Stimulated activated CD4-positive, alpha-beta T cell treated with anti-CD3 and anti-CD28 coated beads, Interleukin-15, amount 100 ng/mL, for 1 hour (primary cell): Measurements from ENCODE around the gene FSD2.
"Not testable (repeated sequence)": the region's sequence is repeated elsewhere in the genome, so short reads cannot be mapped to it uniquely, and the experiment has no call there.

Experiments used
- DNase-seq, 2 donors: peaks; one replicate each; pipeline ENCODE4 v3.0.0-alpha.2; 2020; ENCODE audit warnings: low read depth in 1 of 2, low spot score in 1 of 2

FSD2 gene

GRCh38 chr15:82831894-82832600 is 26.2 kb upstream of the FSD2 start:
- no peak for DNase-seq

DNA sequence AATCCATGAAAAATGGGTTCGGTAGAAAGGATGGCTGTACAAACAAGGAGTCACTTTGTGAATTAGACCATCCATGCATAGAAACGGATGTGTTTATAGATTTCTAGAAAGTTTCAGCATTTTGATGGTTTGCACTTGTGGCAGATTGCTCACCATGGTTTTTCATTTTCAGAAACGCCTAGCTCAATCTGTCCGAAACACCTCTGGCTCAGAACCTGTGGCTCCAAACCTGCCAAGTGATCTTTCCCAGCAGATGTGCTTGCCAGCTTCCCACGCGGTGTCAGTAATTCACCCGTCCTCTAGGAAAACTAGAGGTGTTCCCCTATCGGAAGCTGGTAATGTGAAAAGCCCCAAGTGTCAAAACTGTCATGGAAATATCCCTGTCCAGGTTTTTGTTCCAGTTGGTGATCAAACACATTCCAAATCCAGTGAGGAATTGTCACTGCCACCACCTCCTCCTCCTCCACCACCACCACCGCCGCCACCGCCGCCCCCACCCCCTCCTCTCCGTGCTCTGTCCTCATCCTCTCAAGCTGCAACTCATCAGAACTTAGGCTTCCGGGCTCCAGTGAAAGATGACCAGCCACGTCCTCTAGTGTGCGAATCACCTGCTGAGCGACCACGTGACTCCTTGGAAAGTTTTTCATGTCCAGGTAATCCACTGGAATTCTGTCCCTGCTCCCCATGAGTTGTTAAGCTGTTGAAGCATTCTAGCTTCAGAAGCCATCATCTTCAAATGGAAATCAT is 24.7 kb upstream of the FSD2 start:
- no peak for DNase-seq

DNA sequence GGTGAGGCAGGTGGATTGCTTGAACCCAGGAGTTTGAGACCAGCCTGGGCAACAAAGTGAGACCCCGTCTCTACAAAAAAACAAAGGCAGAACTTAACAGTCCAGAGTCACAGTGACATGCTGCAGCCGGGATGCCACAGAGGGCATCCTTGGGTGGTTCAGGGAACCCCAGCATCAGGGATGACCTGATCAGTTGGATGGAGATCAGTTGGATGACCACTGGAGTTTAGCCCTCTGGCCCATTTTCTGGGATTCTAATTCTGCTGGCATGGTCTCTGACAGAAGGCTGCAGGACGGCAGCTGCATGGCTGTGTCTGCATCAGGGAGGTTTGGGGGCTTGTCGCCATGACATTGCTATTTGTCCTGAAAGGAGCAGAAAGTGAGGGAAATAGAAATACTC is 23.4 kb upstream of the FSD2 start:
- DNase-seq = no peak

DNA sequence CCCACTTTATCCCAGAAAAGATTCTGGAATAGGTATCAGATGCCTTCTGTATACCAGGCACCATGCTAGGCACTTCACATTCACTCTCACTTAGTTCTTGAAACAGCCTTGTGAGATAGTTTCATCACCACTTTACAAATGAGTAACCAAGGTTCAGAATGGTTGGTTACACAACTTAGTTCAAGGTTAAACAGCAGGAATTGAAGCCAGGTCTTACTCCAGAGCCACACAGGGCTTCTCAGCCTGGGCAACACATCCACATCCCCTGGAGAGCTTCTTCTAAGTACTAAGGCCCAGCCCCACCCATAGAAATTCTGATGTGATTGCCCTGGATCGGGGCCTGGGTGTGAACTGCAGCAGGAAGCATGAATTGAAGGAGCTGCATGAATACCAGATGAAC is 22.2 kb upstream of the FSD2 start:
- no peak for DNase-seq

DNA sequence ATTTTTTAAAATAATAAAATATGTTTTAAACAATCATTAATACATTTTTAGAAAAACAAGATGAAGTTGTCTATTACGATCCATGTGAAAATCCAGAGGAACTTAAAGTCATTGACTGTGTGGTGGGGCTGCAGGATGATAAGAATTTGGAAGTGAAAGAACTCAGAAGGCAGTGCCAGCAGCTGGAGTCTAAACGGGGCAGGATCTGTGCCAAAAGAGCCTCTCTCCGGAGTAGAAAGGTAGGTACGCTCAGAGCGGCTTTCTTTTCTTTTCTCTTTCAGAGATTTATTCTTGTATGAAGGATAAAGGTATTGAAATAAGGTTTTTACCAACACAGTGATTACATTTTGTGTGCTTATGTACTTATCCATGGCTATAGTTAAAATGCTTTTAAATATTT is 17.2 kb upstream of the FSD2 start:
- no peak for DNase-seq

DNA sequence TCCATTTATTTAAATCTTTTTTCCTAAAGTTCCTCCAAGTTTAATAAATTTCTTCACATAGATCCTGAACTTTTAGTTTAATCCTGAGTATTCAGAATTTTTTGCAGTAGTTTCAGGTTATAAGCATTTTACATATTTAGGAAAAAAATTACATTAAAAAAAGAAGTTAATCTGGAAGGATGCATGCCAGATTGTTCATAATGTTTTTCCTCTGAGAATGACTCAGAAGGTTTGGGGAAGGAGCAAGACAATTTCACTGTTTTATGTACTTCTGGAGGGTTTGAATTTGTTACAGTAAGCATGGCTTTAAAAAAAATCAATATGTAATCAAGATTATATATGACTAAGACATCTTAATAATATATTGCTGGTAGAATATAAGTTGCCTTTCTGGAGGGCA is 16.0 kb upstream of the FSD2 start:
- DNase-seq = not testable (repeated sequence)

- DNase-seq = not testable (repeated sequence)
Measured at GRCh38 chr15:82821396-82821795, 15.5 kb upstream of the FSD2 start.

GRCh38 chr15:82820128-82820527 is 14.3 kb upstream of the FSD2 start:
- no peak for DNase-seq

- no peak for DNase-seq
Measured at GRCh38 chr15:82812994-82813393, 7.1 kb upstream of the FSD2 start.

- DNase-seq = no peak
Measured at GRCh38 chr15:82810890-82811426, 5.1 kb upstream of the FSD2 start.

- peak in 1 of 2 donors; percentile 5 for DNase-seq
Measured at GRCh38 chr15:82810061-82810889, 4.4 kb upstream of the FSD2 start.

- DNase-seq = peak; percentile 86 to 87
Measured at GRCh38 chr15:82809308-82810060, 3.6 kb upstream of the FSD2 start, which contains the start of gene WHAMM. Gene WHAMM, plus strand, starts transcription at chr15:82809628. Its CDS starts 99 bp downstream, at chr15:82809727.

DNA sequence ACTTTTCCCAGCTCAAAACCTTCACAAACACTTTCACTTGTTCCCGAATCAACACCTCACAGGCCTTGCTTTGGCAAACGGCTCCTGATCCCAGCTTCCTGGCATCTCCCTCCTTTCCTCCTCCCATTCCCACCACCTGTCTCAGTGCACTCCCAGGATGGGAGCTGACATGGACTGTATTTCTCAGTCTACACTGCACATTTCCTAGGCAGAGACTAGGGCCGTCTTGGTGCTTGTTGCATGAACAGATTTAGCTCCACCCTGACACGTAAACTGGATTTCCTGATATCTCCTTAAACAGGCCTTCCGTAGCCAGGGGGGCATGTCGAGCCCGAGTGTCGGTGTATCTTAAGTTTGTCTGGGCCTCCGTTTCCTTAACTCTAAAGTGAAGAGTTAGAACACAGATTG is 2.8 kb upstream of the FSD2 start:
- no peak for DNase-seq

DNA sequence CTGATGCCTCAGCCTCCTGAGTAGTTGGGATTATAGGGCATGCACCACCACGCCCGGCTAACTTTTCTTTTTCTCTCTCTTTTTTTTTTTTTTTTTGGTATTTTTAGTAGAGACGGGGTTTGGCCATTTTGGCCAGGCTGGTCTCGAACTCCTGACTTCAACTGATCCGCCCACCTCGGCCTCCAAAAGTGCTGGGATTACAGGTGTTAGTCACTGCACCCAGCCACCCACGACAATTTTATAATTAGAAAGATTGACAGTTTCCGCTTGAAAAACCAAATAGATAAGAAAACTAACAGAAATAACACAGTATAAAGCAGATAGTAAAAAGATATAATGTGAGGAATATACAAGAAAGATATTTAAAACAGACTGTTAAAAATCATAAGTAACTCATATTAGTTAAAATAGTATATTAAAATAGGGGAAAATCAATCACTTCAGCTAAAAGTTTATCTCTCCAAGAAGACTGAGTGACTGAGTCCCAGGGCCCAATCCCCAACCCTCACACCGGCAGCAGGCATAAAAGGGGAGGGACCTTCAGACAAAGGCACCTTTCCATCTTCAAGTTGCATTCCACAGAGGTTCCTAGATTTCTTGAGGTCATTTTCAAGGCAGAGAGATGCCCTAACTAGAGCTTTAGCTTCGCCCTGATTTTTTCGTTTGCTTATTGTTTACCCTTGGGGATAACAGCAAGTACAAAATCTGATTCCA is 2.2 kb upstream of the FSD2 start:
- no peak for DNase-seq

DNA sequence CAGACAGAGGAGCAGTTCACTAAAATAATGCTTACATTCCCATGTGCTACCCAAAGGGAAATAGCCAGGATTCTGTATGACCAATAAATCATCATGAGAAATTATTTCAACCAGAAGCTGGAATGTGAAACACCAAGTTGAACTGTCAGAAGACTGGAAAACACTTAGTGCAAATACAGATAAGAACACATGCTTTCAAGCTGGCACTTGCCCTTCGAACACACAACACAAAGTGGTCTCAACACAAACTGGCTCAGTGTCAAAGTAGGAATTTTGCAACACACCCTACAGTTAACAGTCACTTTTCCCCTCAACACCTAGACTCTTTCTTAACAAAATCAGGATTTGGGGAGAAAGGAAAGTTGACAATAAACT is 1.3 kb downstream of the FSD2 start:
- no peak for DNase-seq

DNA sequence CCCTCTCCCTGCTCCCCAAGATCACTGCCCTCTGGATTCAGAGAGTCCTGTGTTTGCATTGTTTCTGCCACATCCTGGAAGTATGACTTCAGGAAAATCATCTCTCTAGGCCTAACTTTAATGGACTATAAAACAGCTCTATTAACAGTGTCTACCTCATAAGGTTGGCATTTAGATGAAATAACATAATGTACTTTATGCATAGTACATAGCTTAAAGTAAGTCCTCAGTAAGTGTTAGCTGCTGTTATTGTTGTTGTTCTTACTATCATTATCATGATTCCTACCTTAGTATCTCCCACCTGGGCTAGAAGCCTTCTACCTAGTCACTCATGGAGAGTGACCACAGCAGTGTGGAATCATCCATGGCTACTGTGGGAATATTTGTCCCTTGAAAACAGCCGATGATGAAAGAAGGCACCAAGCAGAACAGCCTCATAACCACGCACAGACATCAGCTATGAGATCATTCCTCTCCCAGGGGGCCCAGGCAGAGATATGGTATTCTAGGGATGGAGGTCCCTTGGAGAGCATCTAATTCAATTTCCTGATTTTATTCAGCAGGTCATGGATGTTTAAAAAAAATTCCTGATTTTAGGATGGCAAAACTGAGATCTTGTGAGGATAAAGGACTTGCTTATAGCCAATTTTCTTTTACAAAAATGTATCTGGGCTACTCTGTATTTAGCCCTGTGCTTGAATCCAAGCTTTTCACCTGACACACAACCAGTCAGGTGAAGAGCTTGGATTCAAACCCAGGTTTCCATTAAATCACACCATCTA is 1.9 kb downstream of the FSD2 start:
- DNase-seq = no peak

DNA sequence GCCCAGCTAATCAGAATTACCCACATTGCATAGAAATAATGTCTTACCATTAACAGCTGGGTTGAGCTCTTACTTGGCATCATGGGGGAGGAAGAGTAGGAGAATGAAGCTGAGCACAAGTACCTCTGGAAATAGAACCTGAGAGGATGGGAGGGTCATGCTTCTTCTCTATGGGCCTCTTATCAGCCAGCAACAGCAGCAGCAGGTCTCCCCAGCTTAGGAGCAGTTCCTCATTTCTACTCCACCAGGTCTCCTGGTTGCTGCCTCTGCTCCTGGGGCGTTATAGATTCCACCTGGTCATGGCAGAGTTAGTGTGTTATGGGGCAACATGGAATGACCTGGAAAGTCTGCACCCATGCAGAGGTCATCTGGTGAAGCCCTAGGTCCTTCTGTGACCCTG is 3.4 kb downstream of the FSD2 start:
- no peak for DNase-seq

DNA sequence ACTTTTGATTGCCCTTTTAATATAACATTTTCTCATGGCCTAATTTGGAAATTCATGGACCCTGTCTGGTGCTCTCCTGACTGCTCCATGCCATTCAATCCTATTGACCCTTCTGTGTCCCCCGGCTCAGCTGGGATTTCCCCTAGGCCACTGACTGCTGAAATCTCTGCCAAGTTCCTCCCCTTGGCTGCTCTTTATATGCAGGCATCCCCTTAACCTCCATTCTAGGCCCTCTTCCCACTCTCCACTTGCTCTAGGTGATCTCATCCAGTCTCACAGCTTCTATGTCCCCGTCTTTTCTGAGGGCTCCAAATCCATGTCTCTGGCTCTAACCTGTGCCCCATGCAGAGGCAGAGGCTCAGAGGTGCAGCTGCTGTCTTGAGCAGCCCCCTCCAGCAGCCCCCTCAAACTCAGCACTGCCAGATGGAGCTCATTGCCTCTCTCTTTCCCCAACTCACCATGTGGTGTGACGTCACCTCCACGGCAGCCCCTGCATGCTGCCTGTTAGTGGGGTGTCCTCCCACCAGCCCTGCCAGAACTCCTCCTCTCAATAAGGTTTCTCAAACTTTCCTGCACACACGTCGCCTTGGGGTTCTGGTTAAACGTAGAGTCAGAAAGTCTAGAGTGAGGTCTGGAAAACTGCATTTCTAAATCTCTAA is 6.6 kb downstream of the FSD2 start:
- DNase-seq = no peak
